NCI-H510A (cell line): ENCODE results near the gene FZD2.

Experiments
- DNase-seq: peaks from one replicate; lab custom pipeline; 2025; lab: John Stamatoyannopoulos, UW

FZD2 gene

DNA sequence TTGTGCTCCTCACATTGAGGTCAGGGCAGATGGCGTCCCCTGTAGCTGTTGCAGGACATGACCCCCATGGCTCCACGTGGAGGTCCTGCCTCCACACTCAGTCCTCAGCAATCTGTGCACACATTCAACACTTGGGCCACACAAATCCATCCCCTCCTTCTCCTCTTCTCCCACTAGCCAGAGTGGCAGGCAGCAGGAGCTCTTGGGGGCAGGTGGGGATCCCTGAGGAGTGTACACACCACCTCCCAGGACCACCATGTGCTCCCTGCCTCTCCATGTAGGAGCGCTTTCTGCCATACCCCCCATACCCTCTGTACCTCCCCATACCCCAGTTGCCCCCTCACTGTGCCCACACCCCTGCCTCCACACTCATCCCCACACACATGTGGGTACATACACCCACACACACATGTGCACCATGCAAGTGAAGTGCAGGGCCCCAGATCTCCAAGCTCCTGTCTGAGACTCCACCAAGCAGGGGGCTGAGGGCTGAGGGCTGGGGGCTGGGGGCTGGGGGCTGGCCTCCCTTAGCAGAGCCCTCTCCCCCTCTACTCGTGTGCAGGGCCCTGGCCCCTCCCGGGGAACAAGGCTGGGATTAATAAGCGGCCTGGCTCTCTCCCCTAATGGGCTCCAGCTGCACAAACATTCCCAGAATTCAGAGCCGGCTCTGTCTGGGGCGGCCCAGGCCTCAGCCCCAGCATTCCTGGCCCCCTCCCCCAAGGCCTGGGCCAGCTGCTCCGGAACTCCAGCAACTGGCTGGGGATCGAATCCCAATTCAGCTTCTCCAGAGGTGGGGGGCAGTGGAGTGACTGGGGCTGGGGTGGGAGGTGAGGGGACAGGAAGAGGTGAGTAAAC is 50.8 kb downstream of the FZD2 start:
- no peak for DNase-seq

DNA sequence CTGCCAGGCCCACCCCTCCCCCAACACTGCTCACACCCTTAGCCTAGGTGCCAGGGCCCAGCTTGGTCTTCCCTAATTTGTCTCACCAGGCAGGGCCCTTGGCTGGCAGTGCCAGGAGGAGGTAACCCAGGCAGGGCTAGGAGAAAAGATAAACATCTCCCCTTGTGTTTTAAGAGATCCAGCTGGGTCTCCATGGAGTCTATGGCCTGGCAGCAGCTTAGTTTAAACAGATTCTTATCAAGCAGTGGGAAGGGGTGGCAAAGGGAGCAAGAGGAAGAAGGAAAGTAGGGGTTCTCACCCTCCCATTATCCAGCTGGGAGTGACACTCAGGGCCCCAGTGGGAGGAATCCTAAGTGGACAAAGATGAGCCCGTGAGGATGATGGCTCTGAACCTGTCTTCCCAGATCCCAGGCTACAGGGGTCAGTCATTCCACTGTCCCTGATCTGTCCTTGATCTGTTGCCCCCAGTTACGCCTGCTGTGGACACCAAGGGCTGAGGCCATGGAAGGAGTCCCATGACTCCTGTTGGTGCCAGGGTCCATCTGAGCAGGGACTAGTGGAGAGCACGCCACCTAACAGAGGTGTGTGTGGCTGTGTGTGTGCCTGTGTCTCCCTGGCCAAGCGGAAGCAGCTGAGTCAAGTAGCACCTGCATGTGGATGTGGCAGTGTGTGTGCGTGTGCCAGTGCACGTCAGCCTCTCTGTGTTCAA is 51.6 kb downstream of the FZD2 start:
- DNase-seq, result peak; percentile 55

DNA sequence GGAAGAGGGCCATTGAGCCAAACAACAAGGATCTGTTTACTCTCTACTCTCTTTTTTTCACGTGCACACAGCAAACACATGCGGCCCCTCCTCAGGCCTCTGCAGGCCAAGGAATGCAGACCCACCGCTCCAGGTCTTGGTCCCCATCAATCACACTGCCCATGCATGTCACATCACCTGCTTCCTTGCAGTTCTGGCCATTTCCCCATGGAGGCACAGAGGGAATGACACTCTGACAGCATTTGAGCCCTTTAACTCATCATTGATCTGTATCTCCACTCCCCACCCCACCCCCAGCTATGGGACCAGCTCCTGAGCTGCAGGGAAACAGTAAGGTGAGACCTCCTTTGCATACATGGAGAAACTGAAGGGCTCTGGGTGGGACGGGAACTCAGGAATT is 53.0 kb downstream of the FZD2 start:
- DNase-seq, result no peak
